RPMI8226 (cell line): ENCODE measurements around the gene CPNE8.

ENCODE experiments used
- DNase-seq: peaks from one replicate; pipeline ENCODE4 v3.0.0-alpha.2; 2015

The CPNE8 gene

GRCh38 chr12:38905480-38906351, at the start of gene CPNE8:
Gene CPNE8 (minus strand): TSS chr12:38905591. CDS start chr12:38905534, 57 bp downstream.
- DNase-seq, result peak; percentile 68

GRCh38 chr12:38954238-38954873, 49.0 kb upstream of the CPNE8 start:
- no peak for DNase-seq

GRCh38 chr12:38949363-38949762, 44.0 kb upstream of the CPNE8 start:
- DNase-seq, result no peak

- DNase-seq, result no peak
Observed at GRCh38 chr12:38934686-38935085, 29.3 kb upstream of the CPNE8 start.

- DNase-seq, result no peak
Observed at GRCh38 chr12:38934078-38934584, 28.7 kb upstream of the CPNE8 start.

- no peak for DNase-seq
Observed at GRCh38 chr12:38932320-38932719, 26.9 kb upstream of the CPNE8 start.

DNA sequence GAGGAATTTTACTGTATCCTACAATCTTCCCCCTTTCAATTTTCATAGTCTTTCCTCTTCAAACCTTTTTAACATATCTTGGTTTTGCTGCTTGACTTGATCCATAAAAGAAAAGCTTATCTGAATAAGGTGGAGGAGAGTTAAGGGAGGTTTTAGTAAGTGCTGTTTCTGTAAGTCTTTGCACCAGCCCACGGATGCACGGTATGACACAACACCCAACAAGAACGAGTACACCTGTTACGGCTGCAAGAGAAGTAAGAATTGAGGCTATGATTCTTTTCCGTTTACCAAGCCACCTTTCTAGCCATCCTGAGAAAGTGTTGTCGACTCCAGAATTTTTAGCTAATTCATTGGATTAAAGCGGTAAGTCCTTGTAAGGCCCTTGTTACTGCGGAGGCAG, 26.1 kb upstream of the CPNE8 start:
- DNase-seq, result no peak

- no peak for DNase-seq
Observed at GRCh38 chr12:38930990-38931389, 25.6 kb upstream of the CPNE8 start.

- no peak for DNase-seq
Observed at GRCh38 chr12:38926501-38926900, 21.1 kb upstream of the CPNE8 start.

- peak; percentile 48 for DNase-seq
Observed at GRCh38 chr12:38921025-38921677, 15.8 kb upstream of the CPNE8 start.

GRCh38 chr12:38919191-38919590, 13.8 kb upstream of the CPNE8 start:
- no peak for DNase-seq

DNA sequence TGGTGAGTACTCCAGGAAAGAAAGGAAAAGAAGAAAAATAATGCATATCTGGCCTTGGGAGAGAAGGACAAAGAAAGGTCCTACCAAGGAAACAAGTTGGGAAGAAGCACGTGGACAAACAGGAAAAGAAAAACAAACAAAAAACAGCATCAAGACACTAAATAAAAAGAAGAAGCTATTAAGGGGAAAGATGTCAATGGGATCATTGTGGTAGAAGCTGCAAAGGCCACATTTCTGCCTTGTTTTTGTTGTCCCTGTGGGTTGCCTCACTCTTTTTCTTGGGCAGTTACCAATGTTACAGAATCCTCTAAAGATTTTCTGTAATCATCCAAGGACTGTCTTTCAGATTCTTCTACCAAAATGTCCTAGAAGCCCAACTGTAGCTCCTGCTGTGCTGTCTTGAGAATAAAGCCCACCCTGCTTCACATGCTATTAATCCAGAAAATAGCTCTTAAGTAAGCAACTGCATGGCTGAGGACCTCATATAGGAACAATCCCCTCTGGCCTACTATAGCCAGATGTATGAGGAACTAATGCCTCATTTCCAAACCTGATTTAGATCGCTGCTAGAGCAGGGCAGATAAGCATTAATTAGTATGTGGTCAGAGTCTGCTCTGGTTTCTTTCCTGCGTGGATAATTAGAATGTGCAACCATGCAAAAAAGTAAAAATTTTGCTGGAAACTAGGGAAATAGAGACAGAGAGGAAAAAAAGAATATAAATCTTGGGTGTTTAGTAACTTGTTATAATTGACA, 10.2 kb upstream of the CPNE8 start:
- no peak for DNase-seq

- DNase-seq, result no peak
Observed at GRCh38 chr12:38912116-38912515, 6.7 kb upstream of the CPNE8 start.

DNA sequence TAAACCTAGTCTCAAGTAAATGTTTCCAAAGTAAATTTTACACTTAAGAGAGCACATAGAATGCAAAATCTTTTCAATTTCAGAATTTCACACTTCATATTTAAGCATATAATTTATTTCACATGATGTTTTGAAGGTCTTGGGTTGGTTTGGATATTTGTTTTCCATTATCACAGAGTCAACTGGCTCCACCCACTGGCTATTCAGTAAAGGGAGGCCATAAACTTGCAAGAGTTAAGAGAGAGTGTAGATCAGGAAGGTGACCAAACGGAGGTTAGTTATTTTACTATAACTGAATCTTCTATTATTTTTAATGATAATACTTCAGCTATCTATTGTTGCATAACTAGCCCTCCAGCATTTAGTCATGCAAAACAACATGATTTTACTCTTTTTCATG, 6.2 kb upstream of the CPNE8 start:
- DNase-seq, result no peak

DNA sequence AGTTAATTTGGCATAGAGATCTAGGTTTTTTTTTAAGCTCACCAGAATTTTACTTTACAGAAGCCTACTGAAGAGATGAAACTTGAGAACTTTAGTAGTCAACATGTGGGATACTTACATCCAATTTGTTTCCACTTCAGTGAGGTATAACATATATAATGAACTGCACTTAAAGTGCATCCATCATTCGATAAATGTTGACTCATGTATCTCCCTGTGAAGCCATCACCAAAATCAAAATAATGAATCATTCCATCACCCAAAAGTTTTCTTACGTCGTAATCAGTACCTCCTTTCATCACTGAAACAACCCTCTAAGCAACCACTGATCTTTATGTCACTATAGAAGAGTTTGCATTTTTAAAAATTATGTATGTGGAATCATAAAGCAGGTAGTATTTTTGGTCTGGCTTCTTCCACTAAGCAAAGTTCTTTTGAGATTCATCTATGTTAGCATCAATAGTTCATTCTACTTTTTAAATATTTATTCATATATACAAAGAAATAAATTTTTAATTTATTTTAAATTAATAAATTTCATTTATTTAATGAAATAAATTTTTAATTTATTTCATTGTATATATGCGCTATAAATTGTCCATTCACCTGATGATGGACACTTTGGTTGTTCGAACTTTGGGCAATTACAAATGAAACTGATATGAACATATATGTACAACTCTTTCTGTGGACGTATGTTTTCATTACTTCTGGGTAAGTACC, 2.0 kb upstream of the CPNE8 start:
- no peak for DNase-seq

- peak; percentile 87 for DNase-seq
Observed at GRCh38 chr12:38906482-38907200, 1.2 kb upstream of the CPNE8 start.

DNA sequence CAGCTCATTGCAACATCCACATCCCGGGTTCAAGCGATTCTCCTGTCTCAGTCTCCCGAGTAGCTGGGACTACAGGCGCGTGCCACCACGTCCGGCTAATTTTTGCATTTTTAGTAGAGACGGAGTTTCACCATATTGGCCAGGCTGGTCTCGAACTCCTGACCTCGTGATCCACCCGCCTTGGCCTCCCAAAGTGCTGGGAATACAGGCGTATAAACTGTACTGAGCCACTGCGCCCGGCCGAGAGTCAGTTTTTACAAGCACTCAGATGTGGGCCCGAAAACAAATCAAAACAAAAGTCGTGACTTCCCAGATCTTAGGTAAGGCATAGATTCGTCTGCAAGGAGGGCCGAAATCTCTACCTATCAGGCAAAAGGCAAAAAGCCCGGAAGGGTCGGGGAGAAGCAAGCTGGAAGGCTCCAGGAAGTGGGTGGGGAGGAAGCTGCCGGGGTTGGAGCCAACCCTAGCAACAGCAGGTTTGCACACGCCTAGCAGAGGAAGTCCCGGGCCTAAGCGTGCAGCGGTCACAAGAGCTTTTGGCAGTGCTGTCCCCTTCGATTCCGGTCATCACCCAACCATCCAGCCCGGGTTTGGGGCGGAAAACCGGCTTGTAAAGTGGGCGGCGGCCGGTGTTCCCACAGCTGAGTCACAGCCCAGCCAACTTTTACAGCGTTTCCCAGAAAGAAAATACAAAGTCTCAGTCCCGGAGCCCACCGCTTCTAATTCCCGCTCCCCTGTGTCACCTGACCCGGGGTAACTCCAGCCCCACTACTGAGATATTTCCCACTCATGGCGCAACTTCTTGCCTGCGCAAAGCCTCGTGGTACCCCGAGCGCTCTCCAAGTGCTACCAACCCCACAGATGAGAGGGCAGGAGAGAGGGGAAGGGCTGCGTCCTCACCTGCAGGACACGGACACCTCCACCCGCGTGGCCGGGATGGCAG, 583 bp downstream of the CPNE8 start:
- DNase-seq, result peak; percentile 85

DNA sequence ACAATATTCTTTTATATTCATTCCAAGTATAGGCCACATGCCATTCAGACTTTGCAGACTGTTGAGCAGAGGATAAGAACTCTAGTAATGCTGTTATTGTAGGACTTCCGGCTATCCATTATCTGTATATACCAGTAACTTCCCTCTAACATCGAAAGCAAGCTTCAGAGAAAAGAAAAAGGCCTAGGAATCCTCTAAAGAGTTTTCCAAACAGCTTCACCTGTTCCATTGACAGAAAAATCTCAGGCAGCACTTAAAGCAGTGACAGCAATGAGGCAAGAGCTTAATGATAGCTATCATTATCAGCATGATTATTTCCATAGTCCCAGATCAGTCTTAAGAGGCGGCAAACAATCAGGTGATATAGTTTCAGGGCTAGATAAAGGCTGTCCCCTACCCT, 1.8 kb downstream of the CPNE8 start:
- no peak for DNase-seq

- DNase-seq, result no peak
Observed at GRCh38 chr12:38898001-38898684, 7.2 kb downstream of the CPNE8 start.

GRCh38 chr12:38895446-38895845, 9.9 kb downstream of the CPNE8 start:
- no peak for DNase-seq
